Measurements from ENCODE around the gene CAMTA1. TPM values are rescaled to one million over a fixed set of nuclear protein-coding genes. Genes with fewer than 3 reads are reported as not detected.

CAMTA1 gene
- polyA plus RNA-seq, 1 of the 3 experiments (the other 2 are of a cell fraction): 63.1 TPM

- Histone ChIP-seq H3K9me2 (no peaks in the 10 kb centered on the region), H3K4me3 (ENCODE audit: low read depth in 2 of 2, low read length in 1 of 2) (no peak overlapping the region), H3K27me3 (ENCODE audit: insufficient read depth) (no peaks in the 10 kb centered on the region), H3K79me2 (ENCODE audit: insufficient read depth) (no peaks in the 10 kb centered on the region), H3K4me2 (no peak overlapping the region), H2AFZ (ENCODE audit: low read depth) (no peak overlapping the region), H3K9me3 (no peaks in the 10 kb centered on the region), H4K20me1 (ENCODE audit: insufficient read depth) (no peaks in the 10 kb centered on the region), H3K27ac (ENCODE audit: low read depth in 2 of 2, low read length in 1 of 2) (no peak overlapping the region), H3K36me3 (replicated peaks in 1 of 2; ENCODE audit: control insufficient read depth in 1 of 2, insufficient read depth in 2 of 2, low read length in 1 of 2) (peaks cover 0 to 4% of the 10 kb centered on the region in 2 experiments), H3K9ac (no peak overlapping the region), H3K4me1 (ENCODE audit: control insufficient read depth in 1 of 2, insufficient read depth in 2 of 2, low read depth in 1 of 2, low read length in 1 of 2) (no peaks in the 10 kb centered on the region; a peak in 1 of 4 replicates), H3F3A (replicated peaks; ENCODE audit: insufficient read depth) (peaks cover 6% of the 10 kb centered on the region)
- TF ChIP-seq TCF12 (IDR thresholded peaks at IDR 0.05): no peak
- TF ChIP-seq MXI1 (IDR thresholded peaks at IDR 0.05; ENCODE audit: low read depth, low read length): no peak
- TF ChIP-seq EP300 (IDR thresholded peaks at IDR 0.05; ENCODE audit: borderline replicate concordance in 1 of 2, low read depth in 1 of 2, low read length in 1 of 2): no peak
- TF ChIP-seq POLR2AphosphoS5 (IDR thresholded peaks at IDR 0.05; ENCODE audit: low read depth, low read length): no peak
- no peak for TF ChIP-seq SMC3 (IDR thresholded peaks at IDR 0.05; ENCODE audit: low read depth, low read length)
- no peak for TF ChIP-seq FOXJ3 (CRISPR knock-in tag; IDR thresholded peaks at IDR 0.05)
- TF ChIP-seq CTCF (IDR thresholded peaks at IDR 0.05): no peak
- TF ChIP-seq YY1 (IDR thresholded peaks at IDR 0.05; ENCODE audit: low read depth): no peak
- no peak for TF ChIP-seq REST (IDR thresholded peaks at IDR 0.05; ENCODE audit: low read depth, low read length)
- TF ChIP-seq IRF3 (IDR thresholded peaks at IDR 0.05; ENCODE audit: low read depth, low read length): no peak
- TF ChIP-seq NRF1 (IDR thresholded peaks at IDR 0.05; ENCODE audit: low read depth, low read length): no peak
- TF ChIP-seq ZBTB33 (IDR thresholded peaks at IDR 0.05; ENCODE audit: borderline replicate concordance, low read depth): no peak
- TF ChIP-seq PBX3 (IDR thresholded peaks at IDR 0.05): no peak
- TF ChIP-seq ELF1 (IDR thresholded peaks at IDR 0.05): no peak
- no peak for TF ChIP-seq SIN3A (IDR thresholded peaks at IDR 0.05; ENCODE audit: borderline replicate concordance, low read depth, low read length)
- TF ChIP-seq RAD21 (IDR thresholded peaks at IDR 0.05; ENCODE audit: low read length): no peak
- TF ChIP-seq USF2 (IDR thresholded peaks at IDR 0.05; ENCODE audit: borderline replicate concordance, low read depth, low read length): no peak
- no peak for TF ChIP-seq RXRA (IDR thresholded peaks at IDR 0.05; ENCODE audit: borderline replicate concordance, low read depth)
- TF ChIP-seq RFX5 (IDR thresholded peaks at IDR 0.05; ENCODE audit: low read length): no peak
- POLR2A ChIA-PET: no interaction called here
- no peak for DNase-seq
- CTCF ChIA-PET: interaction anchor here (0.6 to 1.9 kb wide), 3 partner anchors 132 to 261 kb away, joined by 3 to 5 read pairs (median 4); no protein-coding TSS in a partner anchor
- 87% methylated on average over 13 of the region's 16 CpGs for WGBS (ENCODE audit: low lambda C conversion rate)
Observed at GRCh38 chr1:7278827-7279765, 493.8 kb downstream of the CAMTA1 start.
